Measurements from ENCODE around the gene MTG1.
"Not testable (repeated sequence)": the region's sequence is repeated elsewhere in the genome, so short reads cannot be mapped to it uniquely, and the experiment has no call there.

Gene MTG1

DNA sequence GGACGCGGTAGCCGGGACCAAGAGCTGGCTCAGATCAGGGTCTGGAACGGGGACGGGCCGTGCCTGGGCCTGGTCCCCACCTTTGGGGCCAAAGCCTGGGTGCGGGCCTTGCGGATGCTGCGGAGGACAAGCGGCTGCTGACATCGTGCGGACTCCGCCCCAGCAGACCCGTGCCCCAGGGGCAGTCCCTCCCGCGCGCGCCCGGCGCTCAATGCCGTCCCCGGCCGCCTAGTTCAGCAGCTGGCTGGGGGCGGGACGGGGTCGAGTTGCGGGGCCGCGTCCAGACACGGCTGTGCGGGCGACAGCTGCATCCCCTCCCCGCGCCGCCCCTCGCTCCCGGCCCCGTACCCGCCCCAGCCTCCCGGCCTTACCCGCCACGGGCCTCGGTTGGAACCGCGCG, 30.1 kb downstream of the MTG1 start:
- DNase-seq (ENCODE audit: low spot score) = not testable (repeated sequence)

DNA sequence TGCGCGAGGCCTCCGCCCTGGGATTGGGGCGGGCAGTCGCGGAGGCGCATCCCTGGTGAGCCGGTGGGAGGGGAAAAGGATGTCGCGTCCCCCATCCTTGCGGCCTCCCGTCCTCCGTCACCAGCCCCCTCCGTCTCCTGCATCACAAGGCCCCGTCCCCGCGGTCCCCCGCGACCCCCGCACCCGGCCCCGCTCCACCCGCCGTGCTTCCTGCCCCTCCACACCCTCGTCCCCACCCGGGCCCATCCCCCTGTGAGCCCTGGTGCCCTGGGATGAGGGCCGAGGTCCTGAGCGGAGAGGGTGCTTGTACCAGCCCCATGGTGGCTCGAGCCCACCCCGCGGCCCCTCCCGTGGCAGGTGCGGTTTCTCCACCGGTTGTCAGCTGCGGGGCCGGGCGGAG, 30.6 kb downstream of the MTG1 start, which contains the start of gene SPRN:
Gene SPRN (minus strand): TSS at position 25 of the 400 bp plus-strand sequence. CDS start 944 bp downstream, outside the sequence.
- DNase-seq (ENCODE audit: low spot score) = not testable (repeated sequence)

- DNase-seq (ENCODE audit: low spot score) = not testable (repeated sequence)
Observed at GRCh38 chr10:133429571-133429970, 35.6 kb downstream of the MTG1 start.

DNA sequence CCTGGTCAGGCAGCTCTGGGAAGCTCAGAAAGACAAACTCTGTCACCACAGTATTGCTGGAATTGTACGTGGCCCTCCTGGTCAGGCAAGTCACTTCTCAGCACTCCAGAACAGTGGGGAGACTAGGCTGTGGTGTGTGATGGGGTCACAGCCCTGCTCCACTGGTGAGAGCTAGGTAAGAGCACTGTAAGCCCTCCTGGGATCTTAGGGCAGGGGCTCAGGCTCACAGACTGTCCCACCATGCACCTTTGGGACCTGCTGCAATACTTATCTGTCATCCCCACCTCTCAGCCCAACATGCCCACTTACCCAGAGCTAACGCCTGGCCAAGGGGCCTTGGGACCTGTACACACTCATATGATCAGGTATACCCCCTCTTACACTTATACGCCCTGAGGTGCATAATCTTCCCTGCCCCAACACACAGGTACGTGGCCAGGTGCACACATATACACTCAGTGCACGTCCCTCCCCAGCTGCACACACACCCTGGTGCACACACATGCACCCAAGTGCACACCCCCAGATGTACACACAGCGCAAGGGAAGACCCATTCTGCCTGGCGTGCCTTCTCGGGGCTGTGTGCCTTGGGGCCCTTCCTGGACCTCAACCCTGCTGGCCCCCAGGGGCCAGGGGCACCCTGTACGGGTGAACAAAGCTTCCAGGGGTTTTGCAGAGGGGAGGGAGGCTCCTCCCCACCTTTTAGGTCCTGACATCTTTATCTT, 38.1 kb downstream of the MTG1 start:
- not testable (repeated sequence) for DNase-seq (ENCODE audit: low spot score)

GRCh38 chr10:133432789-133433188, 38.8 kb downstream of the MTG1 start:
- DNase-seq (ENCODE audit: low spot score) = not testable (repeated sequence)

DNA sequence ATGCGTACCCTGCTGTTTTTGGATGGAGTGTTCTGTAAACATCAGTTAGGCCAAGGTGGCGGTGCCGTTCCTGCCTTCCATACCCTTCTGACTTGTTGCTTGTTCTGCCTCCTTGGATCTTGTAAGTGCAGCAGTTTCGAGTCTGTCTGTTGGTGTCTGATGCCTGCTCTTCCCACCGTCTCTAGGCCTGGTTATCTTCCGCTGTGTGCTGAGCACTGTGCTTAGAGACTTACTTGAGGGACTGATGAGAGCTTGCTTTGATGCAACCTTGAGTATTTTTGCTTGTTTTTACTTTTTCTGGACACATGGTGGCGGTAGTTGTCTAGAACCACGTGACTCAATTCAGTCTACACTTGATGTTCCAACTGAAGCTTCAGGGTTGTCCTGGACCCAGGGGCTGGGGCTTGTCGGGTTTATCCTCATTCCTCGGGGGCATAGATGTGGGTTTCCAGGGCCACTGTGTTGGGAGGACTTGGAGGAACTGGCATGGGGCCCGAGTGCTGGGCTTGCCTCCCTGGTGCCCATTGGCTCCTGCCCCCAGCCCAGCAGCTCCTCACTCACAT, 44.8 kb downstream of the MTG1 start:
- peak; percentile 48 for DNase-seq (ENCODE audit: low spot score)

DNA sequence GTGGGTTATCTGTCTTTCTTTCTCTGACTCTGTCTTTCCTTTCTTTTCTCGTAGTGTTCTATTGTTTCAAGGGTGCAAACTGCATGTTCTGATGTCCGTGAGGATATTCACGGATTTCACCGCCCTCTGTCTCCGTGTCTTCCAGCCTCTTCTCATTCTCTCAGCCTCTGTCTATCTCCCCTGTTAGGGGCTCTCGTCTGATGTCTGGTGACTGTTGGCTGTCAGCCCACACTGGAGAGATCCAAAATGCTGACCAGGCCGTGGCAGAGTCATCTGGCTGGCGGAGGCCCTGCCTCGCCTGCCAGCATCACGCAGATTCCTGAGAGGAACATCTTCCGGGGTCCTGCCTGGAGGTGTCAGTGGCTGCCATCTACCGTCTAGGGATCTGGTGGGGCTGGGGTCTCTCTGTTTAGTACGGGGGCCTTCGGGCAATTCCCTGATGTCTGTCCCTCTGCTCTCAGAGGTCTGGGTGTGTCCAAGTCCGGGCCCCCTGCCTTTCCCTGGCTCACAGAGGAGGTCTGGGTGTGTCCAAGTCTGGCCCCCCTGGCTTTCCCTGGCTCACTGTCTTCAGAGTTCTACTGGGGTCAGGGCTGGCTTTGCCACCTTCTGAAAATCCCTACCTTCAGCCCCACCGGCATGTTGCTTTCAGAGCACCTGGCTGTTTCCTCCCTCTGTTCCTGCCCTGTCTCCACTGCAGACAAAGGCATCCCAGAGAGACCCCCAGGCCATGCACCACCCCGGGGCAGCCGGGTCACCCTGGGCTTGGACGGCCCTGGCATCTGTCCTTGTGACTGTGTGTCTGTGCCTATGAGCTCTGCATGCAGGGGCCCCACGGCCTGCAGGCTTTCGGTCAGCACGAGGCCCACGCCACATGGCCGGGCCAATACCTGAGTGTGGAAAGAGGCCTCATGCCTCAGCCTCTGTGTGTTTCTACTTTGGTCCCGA, 45.8 kb downstream of the MTG1 start:
- DNase-seq (ENCODE audit: low spot score) = no peak

DNA sequence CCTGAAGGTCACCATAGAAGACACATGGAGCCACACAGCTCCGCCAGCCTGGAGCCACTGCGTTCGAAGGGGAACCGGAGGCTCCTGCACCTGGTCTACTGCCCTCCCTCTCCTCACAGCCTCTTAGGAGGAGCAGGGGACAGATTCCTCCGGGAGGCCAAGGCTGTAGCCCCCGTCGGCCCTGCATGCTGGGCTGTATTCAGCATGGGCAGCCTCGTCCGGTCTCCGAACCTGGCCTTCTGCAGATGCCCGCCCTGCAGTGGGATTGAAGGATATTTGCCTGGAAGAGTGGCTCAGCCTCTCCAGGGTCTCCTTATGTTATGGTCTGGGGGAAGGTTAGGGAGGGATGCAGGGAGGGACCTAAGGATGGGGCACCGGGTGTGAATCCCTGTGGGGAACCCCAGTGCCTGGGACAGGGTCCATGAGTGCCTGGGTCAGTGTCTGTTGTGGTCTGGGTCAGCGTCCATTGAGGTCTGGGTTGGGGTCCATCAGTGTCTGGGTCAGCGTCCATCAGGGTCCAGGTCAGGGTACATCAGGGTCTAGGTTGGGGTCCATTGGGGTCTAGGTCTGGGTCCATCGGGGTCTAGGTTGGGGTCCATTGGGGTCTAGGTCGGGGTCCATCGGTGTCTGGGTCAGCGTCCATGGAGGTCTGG, 46.8 kb downstream of the MTG1 start:
- no peak for DNase-seq (ENCODE audit: low spot score)

DNA sequence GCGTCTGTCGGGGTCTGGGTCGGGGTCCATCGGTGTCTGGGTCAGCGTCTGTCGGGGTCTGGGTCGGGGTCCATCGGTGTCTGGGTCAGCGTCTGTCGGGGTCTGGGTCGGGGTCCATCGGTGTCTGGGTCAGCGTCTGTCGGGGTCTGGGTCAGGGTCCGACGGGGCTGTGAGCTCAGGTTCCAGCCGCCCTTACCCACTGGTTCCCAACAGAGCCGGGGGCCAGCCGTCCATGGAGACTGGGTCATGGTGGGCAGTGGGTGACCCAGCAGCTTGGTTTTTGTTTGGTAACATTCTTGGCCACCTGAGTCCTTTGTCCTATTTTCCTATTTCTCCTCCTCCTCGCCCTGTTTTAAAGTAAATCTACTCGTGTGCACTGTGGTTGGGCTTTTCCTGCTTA, 47.4 kb downstream of the MTG1 start:
- DNase-seq (ENCODE audit: low spot score) = not testable (repeated sequence)

DNA sequence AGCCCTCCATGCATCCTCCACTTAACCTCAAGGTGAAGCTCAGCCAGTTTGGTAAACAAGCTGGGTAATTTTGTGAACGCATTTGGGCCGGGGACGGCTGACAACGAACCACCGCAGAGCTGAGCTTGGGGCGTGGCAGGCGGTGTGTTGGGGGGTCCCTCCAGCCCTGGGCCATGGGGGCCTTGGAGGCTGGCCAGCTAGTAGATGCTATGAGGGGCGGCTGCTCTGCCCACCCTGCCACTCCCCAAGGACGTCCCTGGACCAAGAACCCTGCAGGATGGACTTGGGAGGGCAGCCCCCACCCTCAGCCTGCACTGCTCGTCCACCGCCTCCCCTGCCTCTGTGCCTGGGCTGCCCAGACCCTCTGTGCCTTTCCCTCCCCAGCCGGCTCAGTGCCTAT, 47.8 kb downstream of the MTG1 start:
- no peak for DNase-seq (ENCODE audit: low spot score)

GRCh38 chr10:133442191-133442966, 48.4 kb downstream of the MTG1 start:
- DNase-seq (ENCODE audit: low spot score) = no peak

- no peak for DNase-seq (ENCODE audit: low spot score)
Observed at GRCh38 chr10:133442967-133443924, 49.3 kb downstream of the MTG1 start.

- no peak for DNase-seq (ENCODE audit: low spot score)
Observed at GRCh38 chr10:133444342-133445267, 50.6 kb downstream of the MTG1 start.

DNA sequence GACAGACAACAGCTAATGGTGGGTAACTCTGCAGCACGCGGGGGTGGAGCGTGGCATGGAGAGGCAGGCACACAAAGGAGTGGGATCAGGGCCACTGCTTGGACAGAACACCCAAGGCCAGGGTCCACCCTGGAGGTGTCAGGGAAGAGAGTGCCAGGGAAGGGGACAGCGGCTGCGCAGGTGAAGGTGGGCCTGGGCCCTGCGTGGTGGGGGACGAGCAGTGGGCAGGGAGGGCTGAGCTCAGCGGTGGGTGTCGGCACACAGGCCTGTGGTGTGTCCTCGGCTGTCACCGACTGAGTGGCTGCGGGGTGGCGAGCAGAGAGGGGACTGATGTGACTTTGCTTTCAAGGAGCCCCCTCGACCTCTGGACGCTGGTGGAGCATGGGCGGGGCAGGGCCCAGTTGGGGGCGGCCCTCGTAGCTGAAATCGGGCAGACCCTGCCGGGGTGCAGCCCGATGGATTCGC, 51.3 kb downstream of the MTG1 start:
- DNase-seq (ENCODE audit: low spot score) = no peak

GRCh38 chr10:133445751-133446708, 52.1 kb downstream of the MTG1 start:
- no peak for DNase-seq (ENCODE audit: low spot score)

DNA sequence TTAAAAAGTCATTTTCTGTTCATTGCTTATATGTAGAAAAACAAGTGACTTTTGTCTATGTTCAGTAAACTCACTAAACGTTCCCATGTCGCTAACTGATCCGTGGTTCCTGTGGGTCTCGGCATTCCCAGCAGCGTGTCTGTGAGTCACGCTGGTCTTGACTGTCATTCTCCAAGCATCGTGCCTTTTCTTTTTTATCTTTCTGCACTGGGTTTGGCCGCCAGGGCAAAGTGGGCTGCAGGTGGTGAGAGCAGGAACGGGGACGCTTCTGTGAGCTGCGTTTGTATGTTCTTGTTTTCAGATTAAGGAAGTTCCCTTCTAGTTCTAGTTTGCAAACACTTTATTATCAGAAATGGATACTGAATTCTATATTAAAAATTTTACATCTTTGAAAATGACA, 53.0 kb downstream of the MTG1 start:
- no peak for DNase-seq (ENCODE audit: low spot score)

DNA sequence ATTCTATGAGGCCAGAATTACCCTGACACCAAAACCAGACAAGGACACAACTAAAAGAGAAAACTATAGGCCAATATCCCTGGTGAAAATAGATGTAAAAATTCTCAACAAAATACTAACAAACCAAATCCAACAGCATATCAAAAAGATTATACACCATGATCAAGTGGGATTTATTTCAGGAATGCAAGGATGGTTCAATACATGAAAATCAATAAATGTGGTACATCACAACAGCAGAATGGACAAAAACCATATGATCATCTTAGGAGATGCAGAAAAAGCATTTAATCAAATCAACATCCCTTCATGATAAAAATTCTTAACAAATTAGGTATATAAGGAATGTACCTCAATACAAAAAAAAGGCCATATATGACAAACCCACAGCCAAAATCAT, 54.2 kb downstream of the MTG1 start:
- DNase-seq (ENCODE audit: low spot score) = no peak

- no peak for DNase-seq (ENCODE audit: low spot score)
Observed at GRCh38 chr10:133451346-133451745, 57.4 kb downstream of the MTG1 start.
